Activated CD8-positive, alpha-beta T cell treated with anti-CD3 and anti-CD28 coated beads, Interleukin-2, amount 10 ng/mL, durations not matched to agents 7 days and 5 days (primary cell): ENCODE measurements around the gene SHC2. TPM values are rescaled to one million over a fixed set of nuclear protein-coding genes. Genes with fewer than 3 reads are reported as not detected.

Experiments
- ATAC-seq: fragments of 150-1000 bp; cut with Tn5 transposase; one replicate; pipeline ENCODE4 v1.10.0; 2021; ENCODE audit warnings: moderate library complexity
- CTCF ChIA-PET: fragments of 350-600 bp; sonication (Branson Sonifier 250); formaldehyde crosslinking; loops from one replicate; lab custom pipeline; 2021; ENCODE audit warnings: antibody characterized with exemption; lab: Charles Lee
- POLR2A ChIA-PET: fragments of 350-600 bp; sonication (Branson Sonifier 250); formaldehyde crosslinking; loops from one replicate; lab custom pipeline; 2021; ENCODE audit warnings: antibody characterized with exemption; lab: Charles Lee
- DNase-seq: peaks from one replicate; pipeline ENCODE4 v3.0.0-alpha.2; 2020
- H3K27ac Mint-ChIP-seq: one replicate; pipeline ENCODE4 v1.8.0; 2021; ENCODE audit warnings: mild to moderate bottlenecking, mixed read lengths
- H3K27me3 Mint-ChIP-seq: one replicate; pipeline ENCODE4 v1.8.0; 2021; ENCODE audit warnings: low read depth, mixed read lengths
- H3K36me3 Mint-ChIP-seq: one replicate; pipeline ENCODE4 v1.8.0; 2021; ENCODE audit warnings: low read depth, mixed read lengths
- H3K4me1 Mint-ChIP-seq: one replicate; pipeline ENCODE4 v1.8.0; 2021; ENCODE audit warnings: low read depth, mixed read lengths
- H3K4me3 Mint-ChIP-seq: one replicate; pipeline ENCODE4 v1.8.0; 2021; ENCODE audit warnings: mild to moderate bottlenecking, mixed read lengths
- H3K9me3 Mint-ChIP-seq: one replicate; pipeline ENCODE4 v1.8.0; 2022; ENCODE audit warnings: mixed read lengths; ENCODE audit not compliant: insufficient read depth
- total RNA-seq, 2 experiments: library from RNA; stranded (reverse); gene quantifications; one replicate each; pipeline ENCODE4 v1.2.3, GENCODE V29; 2021

The SHC2 gene
- total RNA-seq, 2 experiments from 2014 or later, result not detected

DNA sequence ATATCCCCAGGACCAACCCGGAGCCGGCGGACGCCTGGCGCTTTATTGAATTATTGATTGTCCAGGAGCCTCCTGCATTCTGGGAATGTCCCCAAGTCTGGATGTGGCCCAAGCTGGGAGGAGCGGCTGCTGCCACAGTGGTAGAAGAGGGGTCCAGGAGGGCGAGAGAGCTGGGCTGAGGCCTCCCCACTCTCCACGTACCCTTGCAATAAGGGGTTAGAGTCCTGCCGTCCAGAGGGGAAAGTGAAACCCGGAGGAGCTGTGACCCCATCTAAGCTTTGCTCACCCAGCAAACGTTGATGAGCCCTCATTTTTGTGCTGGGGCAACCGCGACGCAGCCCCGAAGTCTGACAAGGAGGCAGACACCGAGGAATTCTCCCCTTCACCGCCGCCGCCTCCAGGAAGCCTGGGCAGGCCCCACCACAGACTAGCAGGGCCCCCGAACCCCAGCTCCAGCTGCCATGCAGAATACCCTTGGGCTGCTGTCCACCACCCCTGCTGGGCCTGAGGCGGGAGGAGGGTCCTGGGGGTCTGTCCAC, 50.5 kb downstream of the SHC2 start:
- peaks cover 4% of the 10 kb centered on the region for H3K4me1 Mint-ChIP-seq
- ATAC-seq (no peak), DNase-seq (no peak)
- H3K36me3 Mint-ChIP-seq, result no peaks in the 10 kb centered on the region
- POLR2A ChIA-PET, result no interaction called here
- CTCF ChIA-PET, result no interaction called here
- H3K9me3 Mint-ChIP-seq, result no peaks in the 10 kb centered on the region
- H3K27ac Mint-ChIP-seq, result no peak overlapping the region
- H3K27me3 Mint-ChIP-seq, result peaks cover 7% of the 10 kb centered on the region
- no peak overlapping the region for H3K4me3 Mint-ChIP-seq

DNA sequence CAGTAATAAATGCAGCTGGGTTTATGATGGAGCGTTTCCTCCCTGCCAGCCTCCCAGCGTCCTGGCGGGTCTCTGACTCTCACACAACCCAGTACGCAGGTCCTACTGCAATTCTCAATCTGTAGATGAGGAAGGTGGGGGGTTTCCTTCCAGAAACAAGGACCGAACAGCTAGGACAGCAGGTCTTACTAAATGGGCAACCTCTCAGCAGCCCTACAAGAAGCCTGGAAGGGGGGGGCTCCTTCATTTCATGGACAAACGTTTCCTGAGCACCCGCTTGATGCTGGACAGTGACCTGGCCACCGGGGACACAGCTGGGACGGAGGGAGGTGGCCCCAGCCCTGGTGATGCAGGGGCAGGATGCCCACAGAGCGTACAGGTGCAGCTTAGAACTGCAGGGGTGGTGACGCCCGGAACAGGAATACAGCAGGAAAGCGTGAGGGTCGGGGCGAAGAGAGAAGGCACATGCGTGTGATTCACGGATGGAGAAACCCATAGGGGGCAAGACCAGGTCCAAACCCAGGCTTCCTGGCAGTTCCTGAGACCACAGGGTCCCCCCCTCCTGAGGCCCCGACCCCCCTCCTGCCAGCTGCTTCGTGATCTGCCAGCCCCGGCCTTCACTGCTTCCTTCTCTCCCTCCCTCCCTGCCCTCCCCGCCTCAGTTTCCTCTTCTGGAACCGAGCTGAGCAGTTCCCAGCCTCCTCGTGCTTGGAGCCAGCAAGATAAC, 51.2 kb downstream of the SHC2 start:
- Mint-ChIP-seq H3K9me3 (no peaks in the 10 kb centered on the region), H3K27me3 (peaks cover 7% of the 10 kb centered on the region), H3K4me3 (peak overlapping the region; percentile 36), H3K27ac (no peak overlapping the region), H3K4me1 (peaks cover 4% of the 10 kb centered on the region), H3K36me3 (no peaks in the 10 kb centered on the region)
- POLR2A ChIA-PET, result no interaction called here
- CTCF ChIA-PET, result no interaction called here
- ATAC-seq (no peak), DNase-seq (no peak)

DNA sequence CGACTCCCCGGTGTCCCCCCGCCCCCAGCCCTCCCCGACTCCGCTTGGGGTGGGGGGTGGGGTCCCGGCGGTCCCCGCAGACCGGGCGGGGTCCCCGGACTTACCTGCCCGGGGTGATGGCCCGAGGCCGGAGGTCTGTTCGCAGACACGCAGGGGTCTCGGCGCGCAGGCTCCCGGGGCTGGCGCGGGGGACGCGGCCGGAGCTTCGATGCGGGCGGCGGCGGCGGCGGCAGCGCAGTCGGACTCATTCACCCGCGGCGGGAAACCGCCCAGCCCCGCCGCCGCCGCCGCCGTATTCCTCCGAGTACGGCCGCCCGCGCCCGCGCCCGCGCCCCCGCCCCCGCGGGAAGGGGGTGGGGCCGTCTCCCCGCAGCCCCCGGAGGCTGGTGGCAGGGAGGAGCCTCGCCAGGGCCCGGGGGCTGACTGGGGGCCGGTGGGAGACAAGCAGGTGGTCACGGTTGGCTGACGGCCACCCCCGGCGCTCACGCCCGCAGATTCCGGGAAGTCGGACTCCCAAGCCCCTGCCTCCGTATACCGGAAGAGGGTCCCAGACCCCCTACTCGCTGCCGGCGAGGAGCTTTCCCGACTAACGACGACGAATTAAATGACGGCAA, 51.8 kb downstream of the SHC2 start, which contains the start of gene C2CD4C:
TSS of gene C2CD4C (minus strand) at position 246 of the 614 bp plus-strand sequence. CDS start 786 bp downstream, outside the sequence.
- POLR2A ChIA-PET, result no interaction called here
- H3K4me3 Mint-ChIP-seq, result peak within 1 kb of the TSS; percentile 36
- H3K36me3 Mint-ChIP-seq, result no peaks in the 10 kb centered on the region
- no peak within 1 kb of the TSS for H3K27ac Mint-ChIP-seq
- CTCF ChIA-PET, result no interaction called here
- no peaks in the 10 kb centered on the region for H3K9me3 Mint-ChIP-seq
- H3K4me1 Mint-ChIP-seq, result peaks cover 4% of the 10 kb centered on the region
- DNase-seq, result no peak
- peaks cover 7% of the 10 kb centered on the region for H3K27me3 Mint-ChIP-seq
- ATAC-seq, result peak; percentile 42

DNA sequence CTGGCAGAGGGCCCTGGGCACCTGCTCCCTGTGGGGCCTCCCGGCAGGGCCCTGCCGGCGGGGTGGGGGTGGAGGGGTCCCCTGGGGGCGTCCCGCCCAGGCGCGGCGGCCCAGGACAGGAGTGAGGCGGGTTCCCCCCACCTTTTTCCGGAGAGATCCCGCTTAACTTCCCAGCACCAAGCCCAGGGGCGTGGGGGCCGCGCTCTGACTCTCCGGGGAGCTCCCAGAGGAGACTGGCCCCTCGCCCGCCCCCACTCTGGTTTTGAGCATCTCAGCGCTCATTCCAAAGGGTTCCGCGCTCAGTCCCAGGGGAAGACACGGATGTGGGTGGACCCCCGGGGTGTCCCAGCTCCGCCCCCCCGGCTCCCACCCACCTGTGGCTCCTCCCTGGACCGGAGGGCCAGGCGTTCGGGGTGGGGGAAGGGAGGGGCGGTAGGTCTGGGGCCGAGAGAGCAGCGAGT, 52.4 kb downstream of the SHC2 start:
- Mint-ChIP-seq H3K9me3 (no peaks in the 10 kb centered on the region), H3K36me3 (no peaks in the 10 kb centered on the region), H3K4me1 (peaks cover 4% of the 10 kb centered on the region), H3K27ac (no peak overlapping the region), H3K4me3 (no peak overlapping the region), H3K27me3 (peaks cover 7% of the 10 kb centered on the region)
- no peak for ATAC-seq
- ChIA-PET POLR2A (no interaction called here), CTCF (no interaction called here)
- no peak for DNase-seq

DNA sequence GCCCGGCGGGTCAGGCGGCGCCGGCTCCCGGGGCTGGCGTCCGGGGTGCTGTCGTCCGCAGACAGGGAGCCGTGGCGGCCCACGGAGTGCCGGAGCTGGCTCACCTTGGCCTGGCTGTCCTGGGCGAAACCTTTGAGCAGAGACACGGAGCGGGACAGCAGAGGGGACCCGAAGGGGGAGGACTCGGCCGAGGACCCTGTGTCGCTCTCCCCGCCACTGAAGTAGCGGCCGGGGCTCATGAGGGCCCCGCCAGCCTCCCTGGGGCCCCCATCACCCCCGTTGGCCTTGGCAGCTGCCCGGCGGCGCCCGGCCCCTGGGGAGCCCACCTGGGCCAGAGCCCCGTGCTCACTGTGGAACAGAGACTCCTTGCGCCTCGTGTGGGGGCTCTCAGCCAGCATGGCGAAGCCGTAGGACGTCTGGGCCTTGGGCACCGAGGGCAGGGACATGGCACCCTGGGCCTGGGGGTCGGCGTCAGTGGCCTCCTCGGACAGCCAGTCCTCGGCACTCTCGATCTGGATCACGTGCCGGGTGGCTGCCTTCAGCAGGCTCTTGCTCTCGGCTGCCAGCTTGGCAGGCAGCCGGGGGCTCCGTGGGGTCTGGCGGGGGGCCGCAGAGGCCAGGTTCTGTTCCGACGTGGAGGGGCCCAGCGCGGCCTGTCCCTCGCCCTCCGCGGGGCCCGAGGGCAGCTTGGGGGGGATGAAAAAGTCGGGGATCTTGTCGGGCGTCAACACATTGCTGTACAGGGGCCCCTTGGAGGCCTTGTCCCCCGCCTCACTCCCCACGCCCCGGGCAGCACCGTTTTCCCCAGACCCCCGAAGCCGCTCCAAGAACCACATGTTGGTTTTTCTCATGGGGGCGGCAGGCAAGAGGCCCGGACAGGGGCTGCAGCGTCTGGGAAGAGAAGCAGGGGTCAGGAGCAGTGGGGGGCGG, 53.1 kb downstream of the SHC2 start:
- no peak for DNase-seq
- Mint-ChIP-seq H3K9me3 (no peaks in the 10 kb centered on the region), H3K27ac (no peak overlapping the region), H3K27me3 (peaks cover 7% of the 10 kb centered on the region), H3K36me3 (no peaks in the 10 kb centered on the region), H3K4me3 (no peak overlapping the region), H3K4me1 (peaks cover 4% of the 10 kb centered on the region)
- CTCF ChIA-PET, result no interaction called here
- ATAC-seq, result no peak
- POLR2A ChIA-PET, result no interaction called here

DNA sequence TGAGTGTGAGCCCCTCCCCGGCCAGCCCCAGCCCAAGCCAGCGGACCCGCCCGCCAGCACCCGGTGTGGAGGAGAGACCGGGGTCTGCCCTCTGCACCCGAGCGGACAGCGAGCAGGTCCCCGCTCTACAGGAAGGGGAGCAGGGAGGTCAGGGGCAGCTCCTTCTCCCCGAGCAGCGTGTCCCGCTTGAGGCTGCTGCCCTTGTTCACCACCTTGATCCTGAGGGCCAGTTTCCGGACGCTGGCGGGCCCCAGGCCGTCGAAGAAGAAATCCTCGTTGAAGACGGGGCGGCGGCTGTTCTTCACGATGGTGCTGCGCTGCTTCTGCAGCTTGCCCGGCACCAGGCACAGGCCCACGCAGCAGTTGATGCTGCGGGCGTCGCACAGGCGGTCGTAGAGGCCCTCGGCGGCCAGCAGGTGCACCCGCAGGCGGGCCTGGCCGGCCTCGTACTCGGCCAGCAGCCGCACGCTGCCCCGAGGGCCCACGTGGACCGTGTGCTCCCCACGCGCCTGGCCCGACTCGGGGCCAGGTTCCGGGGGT, 53.8 kb downstream of the SHC2 start:
- H3K36me3 Mint-ChIP-seq, result no peaks in the 10 kb centered on the region
- ATAC-seq, result no peak

DNA sequence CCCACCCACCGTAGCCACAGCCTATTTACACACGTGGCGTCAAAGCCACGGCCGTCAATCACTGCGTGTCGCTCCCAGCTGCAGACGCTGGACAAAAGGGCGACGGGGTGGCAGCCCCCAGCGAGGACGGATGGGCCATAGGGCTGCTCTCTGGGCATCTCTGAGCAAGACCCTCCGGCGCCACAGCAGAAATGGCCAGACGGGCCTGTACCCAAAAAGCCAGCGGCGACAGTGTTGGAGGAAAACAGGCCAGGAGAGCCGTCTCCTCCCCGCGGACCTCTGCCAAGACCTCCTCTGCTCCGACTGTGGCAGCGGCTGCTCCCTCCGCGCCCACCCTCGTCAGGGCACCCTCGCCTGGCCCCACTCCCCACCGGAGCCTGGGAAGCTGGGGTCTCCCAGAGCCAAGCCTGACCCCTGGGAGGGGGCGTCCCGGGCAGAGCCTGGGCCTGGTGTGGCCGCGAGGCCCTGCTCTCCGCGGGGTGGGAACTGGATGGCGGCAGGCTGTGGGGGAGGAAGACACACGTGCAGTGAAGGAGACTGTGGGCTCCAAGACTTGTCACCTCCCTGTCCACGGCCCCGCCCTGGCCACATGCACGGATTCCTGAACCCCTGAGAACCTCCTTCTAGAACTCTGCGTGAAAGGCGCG, 54.6 kb downstream of the SHC2 start:
- POLR2A ChIA-PET, result no interaction called here
- Mint-ChIP-seq H3K4me1 (peaks cover 4% of the 10 kb centered on the region), H3K4me3 (no peak overlapping the region), H3K36me3 (no peaks in the 10 kb centered on the region), H3K27me3 (peaks cover 7% of the 10 kb centered on the region), H3K9me3 (no peaks in the 10 kb centered on the region), H3K27ac (no peak overlapping the region)
- ATAC-seq, result peak; percentile 7
- CTCF ChIA-PET, result no interaction called here
- DNase-seq, result no peak

More for the DNA sequence above, 53.8 kb downstream of the SHC2 start:
- H3K9me3 Mint-ChIP-seq, result no peaks in the 10 kb centered on the region
- POLR2A ChIA-PET, result no interaction called here
- CTCF ChIA-PET, result no interaction called here
- H3K27ac Mint-ChIP-seq, result no peak overlapping the region
- peaks cover 4% of the 10 kb centered on the region for H3K4me1 Mint-ChIP-seq
- no peak for DNase-seq
- H3K4me3 Mint-ChIP-seq, result no peak overlapping the region
- H3K27me3 Mint-ChIP-seq, result peaks cover 7% of the 10 kb centered on the region

DNA sequence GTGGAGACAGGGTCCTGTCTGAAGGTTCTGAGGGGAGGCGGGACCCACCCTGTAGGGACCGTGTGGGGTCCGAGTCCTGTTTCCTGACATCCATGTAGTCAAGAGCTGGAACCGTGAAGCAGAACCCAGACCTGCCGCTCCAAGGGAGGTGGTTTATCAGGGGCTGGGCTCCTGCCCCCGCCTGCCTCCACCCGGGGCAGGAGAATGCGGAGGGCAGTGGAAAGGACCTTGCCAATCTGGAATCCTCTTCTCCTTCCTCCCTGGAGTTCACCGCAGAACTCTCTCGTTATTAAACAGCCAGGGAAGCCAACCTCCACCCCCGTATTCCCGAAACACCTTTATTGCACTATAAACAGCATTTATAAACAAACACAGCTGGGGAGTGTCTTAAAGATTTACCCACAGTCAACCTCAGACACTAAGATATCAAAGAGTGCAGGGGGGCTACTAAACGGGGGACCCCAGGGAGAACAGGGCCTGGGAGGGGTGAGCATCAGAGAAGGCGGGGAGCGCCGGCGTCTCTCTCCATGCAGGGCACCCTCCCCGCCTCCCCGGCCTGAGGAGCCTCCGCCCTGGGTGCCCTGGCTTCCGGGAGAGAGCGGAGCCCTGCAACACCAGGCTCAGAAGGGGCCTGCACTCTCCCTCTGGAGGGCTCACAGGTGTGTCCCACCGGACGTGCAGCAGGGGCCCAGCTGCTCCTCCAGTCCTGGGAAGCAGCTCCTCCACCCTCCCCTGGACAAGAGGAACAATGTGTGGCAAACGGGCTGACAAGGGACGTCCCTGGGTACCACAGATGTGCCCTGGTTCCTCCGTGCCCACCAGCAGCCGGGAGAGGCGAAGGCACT, 55.5 kb downstream of the SHC2 start:
- H3K36me3 Mint-ChIP-seq, result no peaks in the 10 kb centered on the region
- DNase-seq (no peak), ATAC-seq (peak; percentile 12)
- H3K9me3 Mint-ChIP-seq, result no peaks in the 10 kb centered on the region
- H3K27ac Mint-ChIP-seq, result no peak overlapping the region
- H3K27me3 Mint-ChIP-seq, result peaks cover 7% of the 10 kb centered on the region
- H3K4me1 Mint-ChIP-seq, result peaks cover 4% of the 10 kb centered on the region
- ChIA-PET POLR2A (no interaction called here), CTCF (no interaction called here)
- H3K4me3 Mint-ChIP-seq, result no peak overlapping the region

DNA sequence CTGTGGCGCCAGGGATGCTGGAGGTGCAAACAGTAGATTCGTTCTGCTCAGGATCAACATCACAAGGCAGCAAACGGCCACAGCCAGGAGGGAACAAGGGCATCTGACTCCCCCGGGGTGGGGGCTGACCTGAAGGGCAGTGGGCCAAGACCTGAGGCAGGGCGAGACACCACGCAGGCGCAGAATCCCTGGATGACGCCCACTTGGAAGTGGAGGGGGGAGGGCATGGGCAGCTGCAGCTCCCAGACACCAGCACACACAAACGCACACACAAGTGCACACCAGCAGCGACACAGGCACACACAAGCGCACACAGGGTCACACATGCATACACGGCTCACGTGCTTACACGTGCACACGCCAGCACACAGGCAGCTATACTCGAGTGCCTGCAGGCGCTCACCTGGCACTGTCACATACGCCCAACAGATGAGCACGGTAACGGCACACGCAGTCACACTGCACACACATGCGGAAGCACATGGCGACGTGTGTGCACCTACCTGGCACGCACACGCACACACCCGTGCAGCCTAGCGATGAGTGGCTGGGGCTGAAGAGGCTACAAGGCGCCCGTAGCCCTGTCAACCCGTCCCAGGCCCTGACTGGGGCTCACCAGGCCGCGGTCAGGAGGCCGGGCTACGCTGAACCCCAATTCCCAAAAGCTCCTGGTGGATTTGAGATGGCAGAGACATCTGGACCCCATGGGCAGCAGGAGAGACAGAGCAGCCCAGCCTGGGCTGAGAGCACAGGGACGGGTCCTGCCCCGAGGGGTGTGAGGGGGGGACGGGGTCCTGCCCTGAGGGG, 57.4 kb downstream of the SHC2 start:
- ChIA-PET POLR2A (no interaction called here), CTCF (no interaction called here)
- H3K27me3 Mint-ChIP-seq, result no peaks in the 10 kb centered on the region
- no peaks in the 10 kb centered on the region for H3K36me3 Mint-ChIP-seq
- H3K4me1 Mint-ChIP-seq, result no peaks in the 10 kb centered on the region
- no peak for ATAC-seq
- H3K27ac Mint-ChIP-seq, result no peak overlapping the region
- no peak for DNase-seq
- H3K9me3 Mint-ChIP-seq, result no peaks in the 10 kb centered on the region
- H3K4me3 Mint-ChIP-seq, result no peak overlapping the region

DNA sequence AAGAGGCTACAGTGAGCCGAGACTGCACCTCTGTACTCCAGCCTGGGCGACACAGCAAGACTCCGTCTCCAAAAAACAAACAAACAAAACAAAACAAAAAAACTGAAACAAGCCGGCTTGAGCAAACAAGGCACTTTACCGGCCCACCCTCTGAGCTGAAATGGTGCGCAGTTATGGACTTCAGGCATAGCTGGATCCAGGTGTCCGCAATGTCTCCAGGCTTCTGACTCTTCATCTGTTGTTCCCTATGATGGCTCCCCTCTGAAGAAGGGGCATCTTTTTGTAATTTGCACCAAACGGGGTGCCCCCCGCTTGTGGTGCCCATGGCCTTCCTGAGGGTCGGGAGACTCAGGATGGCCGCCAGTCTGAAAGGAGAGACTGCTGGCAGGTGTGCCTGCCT, 58.0 kb downstream of the SHC2 start:
- DNase-seq (no peak), ATAC-seq (no peak)
- Mint-ChIP-seq H3K36me3 (no peaks in the 10 kb centered on the region), H3K27ac (no peak overlapping the region), H3K4me3 (no peak overlapping the region), H3K9me3 (no peaks in the 10 kb centered on the region), H3K27me3 (no peaks in the 10 kb centered on the region), H3K4me1 (no peaks in the 10 kb centered on the region)
- CTCF ChIA-PET, result no interaction called here
- POLR2A ChIA-PET, result no interaction called here
